ENCODE measurements around the gene MCCC1.
"Not testable (repeated sequence)": the region's sequence is repeated elsewhere in the genome, so short reads cannot be mapped to it uniquely, and the experiment has no call there.

Gene MCCC1

GRCh38 chr3:183038757-183039156 is 60.5 kb downstream of the MCCC1 start:
- DNase-seq: no peak

GRCh38 chr3:183038221-183038620 is 61.1 kb downstream of the MCCC1 start:
- no peak for DNase-seq

GRCh38 chr3:183033746-183034145 is 65.5 kb downstream of the MCCC1 start:
- DNase-seq: no peak

GRCh38 chr3:183032880-183033555 is 66.3 kb downstream of the MCCC1 start:
- DNase-seq: no peak

GRCh38 chr3:183031826-183032225 is 67.5 kb downstream of the MCCC1 start:
- no peak for DNase-seq

- no peak for DNase-seq
Observed at GRCh38 chr3:183028416-183028815, 70.9 kb downstream of the MCCC1 start.

GRCh38 chr3:183027276-183027675 is 72.0 kb downstream of the MCCC1 start:
- no peak for DNase-seq

- no peak for DNase-seq
Observed at GRCh38 chr3:183022936-183023516, 76.3 kb downstream of the MCCC1 start.

GRCh38 chr3:183018421-183019192 is 80.7 kb downstream of the MCCC1 start:
- DNase-seq: no peak

- no peak for DNase-seq
Observed at GRCh38 chr3:183015185-183015584, 84.1 kb downstream of the MCCC1 start.

- DNase-seq: no peak
Observed at GRCh38 chr3:183013856-183014255, 85.4 kb downstream of the MCCC1 start.

- no peak for DNase-seq
Observed at GRCh38 chr3:183013074-183013473, 86.2 kb downstream of the MCCC1 start.

GRCh38 chr3:183008800-183009199 is 90.5 kb downstream of the MCCC1 start:
- DNase-seq: no peak

- no peak for DNase-seq
Observed at GRCh38 chr3:183008303-183008702, 91.0 kb downstream of the MCCC1 start.

- no peak for DNase-seq
Observed at GRCh38 chr3:183006396-183007002, 92.8 kb downstream of the MCCC1 start.

GRCh38 chr3:182999767-183000166 is 99.5 kb downstream of the MCCC1 start:
- DNase-seq: no peak

- DNase-seq: not testable (repeated sequence)
Observed at GRCh38 chr3:182993486-182994201, 105.7 kb downstream of the MCCC1 start.

GRCh38 chr3:182989566-182989965 is 109.7 kb downstream of the MCCC1 start:
- DNase-seq: no peak

GRCh38 chr3:182986021-182986420 is 113.3 kb downstream of the MCCC1 start:
- DNase-seq: no peak

- DNase-seq: no peak
Observed at GRCh38 chr3:182983876-182984275, 115.4 kb downstream of the MCCC1 start.

GRCh38 chr3:182981038-182981380 is 118.3 kb downstream of the MCCC1 start:
- DNase-seq: no peak

- peak; percentile 95 for DNase-seq
Observed at GRCh38 chr3:182980204-182981037, 118.9 kb downstream of the MCCC1 start, which contains the start of gene DCUN1D1. Gene DCUN1D1 (minus strand): TSS chr3:182980538. CDS start chr3:182980489, 49 bp downstream.
